SW480 (cell line): ENCODE data around the gene OLFML1.

Source experiments
- DNase-seq: peaks from one replicate; pipeline ENCODE4 v3.0.0-alpha.2; 2016; ENCODE audit warnings: low spot score

The OLFML1 gene

DNA sequence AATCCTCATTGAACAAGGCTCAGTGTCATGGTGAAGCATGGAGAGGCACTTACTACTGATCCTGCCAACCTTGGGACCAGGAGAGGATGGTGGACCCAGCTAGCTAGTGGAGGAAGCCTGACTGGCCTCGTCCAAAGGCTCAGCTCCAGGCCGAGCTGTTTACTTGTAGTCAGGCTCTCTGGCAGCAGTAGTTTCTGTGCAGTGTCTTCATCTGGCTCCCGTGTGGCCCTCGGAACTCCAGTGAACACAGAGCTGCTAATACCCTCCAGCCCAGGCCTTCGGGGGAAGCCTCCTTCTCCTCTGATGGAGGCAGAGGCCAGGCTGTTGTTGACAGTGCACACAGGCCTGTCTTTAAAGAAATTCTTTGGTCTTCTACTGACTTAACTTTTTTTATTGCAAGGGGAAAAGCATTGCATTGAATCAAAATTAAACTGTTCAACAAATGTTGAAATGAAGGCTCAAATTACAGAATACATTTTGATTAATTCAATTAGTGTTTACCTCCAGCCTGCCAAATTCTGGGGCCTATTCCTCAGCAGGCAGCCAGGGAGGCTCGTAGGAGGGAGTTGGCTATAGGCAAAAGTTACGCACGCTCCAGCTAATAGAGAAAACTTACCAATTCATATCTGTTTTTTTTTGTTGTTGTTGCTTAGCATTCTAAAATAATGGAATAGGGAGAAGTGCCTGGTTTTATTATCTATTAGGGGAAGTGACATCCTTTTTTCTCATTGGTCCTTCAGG, 47.3 kb downstream of the OLFML1 start:
- DNase-seq: no peak

DNA sequence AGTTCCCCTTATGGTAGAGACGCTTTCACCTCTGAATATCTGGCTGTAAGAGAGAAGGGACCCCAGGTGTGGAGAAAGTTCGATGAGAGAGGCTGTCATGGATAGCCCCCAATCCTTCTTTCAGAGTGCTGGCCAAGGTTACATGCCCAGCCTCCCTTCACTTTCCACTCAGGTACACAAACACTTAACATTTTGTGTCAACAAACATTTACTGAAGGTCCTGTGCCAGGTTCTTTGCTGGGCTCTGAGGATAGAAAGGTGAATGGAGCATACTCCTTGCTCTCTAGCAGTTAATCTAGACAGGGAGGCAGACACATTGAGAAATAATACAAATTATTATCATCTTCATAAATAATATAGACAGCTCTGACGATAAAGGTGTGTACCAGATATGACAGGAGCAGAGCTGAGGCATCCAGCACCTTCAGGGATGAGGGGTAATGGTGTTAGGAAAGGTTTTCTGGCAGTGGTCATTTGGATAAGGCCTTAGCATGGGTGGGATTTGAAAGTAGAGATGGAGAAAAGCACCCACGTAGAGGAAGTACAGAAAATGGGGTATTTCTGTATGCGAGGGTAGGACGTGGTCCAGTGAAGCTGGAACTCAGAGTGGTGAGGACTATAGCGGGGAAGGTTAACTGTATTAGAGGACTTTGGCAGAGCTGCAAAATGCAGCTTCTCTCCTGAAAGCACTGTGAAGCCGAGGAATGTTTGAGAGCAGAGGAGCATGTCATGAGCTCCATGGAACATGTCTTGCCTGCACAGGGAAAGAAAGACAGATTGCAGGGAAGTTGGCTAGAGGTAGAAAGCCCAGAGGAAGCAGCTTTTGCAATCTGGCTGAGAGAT, 48.1 kb downstream of the OLFML1 start:
- no peak for DNase-seq

DNA sequence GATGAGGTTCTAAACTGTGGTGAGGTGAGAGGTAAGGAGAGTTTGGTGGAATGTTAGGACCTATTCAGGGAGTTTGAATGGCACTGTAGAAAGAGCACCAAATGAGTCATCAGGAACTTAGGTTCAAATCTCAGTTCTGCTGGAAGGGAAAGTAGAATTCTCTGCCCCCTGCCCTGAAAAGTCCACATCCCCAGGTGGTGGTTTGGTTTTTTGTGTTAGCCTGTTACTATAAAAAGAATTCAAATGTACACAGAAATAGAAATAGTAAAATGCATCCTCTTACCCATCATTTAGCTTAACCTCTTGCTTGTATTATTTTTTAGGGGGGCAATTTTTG, 48.7 kb downstream of the OLFML1 start:
- no peak for DNase-seq

DNA sequence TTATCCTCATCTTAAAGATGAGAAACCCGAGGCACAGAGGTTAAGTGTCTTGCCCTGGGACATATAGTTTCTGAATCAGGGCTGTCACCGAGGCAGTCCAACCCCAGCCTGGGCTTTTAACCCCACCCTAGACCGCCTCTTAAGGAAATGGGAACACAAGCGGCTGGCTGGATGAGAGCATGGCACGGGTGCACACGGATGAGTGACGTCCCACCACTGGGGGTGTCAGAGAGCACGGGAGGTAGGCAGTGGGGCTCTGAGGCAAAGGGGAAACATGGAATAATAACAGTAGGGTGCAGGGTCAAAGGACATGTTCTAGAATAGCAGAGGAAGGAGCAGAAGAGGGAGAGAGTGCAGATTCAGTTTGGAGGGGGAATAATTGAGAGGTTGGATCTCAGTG, 50.8 kb downstream of the OLFML1 start:
- peak; percentile 13 for DNase-seq

DNA sequence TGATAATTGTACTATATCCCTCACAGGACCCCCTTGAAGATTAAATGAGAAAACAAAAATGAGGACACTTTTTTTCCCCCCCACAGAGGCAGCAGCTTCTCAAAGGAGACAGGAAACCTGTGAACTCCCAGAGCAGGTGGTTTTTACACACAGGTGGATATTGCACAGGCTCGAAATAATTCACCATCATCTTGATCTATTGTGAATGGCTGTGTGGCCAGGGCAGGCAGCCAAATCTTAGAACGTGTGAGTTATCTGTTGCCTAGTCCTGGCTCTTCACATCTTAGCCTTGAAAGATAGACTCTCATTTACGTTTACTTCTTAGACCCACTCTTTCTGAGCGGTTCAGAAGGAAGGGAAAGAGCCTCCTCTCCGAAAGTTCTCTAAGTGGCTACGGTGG, 52.0 kb downstream of the OLFML1 start:
- DNase-seq: no peak

DNA sequence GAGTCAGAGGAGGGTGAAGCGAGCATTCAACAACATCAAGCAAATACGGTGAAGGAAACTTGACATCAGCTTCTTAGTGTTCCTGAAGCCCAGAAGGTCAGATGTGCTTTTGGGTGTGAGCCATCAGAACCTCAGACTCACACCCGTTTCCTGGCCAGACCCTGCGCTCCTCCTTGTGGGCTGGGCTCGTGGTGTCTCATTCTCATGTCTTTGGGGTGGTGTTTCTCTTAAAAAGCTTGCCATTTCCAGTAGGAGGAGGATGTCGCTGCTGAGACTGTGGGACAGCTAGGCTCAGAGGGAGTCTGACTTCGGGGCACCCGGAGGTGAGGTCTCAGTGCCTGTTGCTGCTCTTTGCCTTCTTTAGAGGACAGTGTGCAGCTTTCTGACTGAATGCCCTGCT, 52.7 kb downstream of the OLFML1 start:
- no peak for DNase-seq

DNA sequence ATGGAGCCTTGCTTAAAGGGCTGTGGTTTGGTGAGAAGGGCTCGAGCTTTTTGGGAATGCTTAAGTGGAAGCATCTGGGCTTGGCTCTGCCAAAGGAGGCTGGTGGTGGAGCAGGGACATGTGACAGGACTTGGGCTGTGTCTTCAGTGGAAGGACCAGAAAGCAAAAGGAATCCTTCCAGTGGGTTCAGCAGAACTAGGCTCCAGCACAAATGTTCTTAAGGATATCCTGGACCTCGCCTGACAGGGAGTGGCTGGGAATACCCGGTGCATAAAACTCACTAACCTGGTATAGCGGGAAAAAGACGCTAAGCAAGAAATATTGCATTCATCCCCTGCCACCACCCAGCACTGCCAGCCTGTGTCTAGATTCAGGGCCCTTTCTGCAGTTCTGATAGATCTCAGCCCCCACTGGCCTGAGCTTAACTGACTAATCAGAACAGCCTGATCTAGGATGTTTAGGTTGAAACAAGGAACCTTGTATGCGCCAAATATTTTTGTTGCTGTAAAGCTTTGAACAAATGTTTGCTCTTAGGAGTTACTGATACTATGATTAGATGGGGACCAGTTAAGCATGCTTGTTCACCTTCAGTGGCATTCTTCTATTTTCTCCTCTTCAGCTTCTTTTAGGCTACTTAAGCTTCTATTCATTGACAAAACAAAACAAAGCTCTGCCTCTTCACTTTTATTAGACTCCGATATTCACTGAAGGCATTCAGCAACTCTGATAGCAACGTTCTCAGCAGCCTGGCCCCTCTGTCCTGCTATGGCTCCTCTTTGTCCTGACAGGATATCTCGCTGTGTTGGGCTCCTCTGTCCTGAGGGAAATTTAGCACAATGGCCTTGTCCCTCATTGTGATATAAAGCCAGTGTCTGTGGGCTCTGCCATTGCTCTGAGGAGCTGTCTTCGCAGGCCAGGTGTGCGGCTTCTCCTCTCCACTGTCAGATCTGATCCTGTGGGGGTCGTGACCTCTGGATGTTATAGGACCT, 53.5 kb downstream of the OLFML1 start:
- no peak for DNase-seq

DNA sequence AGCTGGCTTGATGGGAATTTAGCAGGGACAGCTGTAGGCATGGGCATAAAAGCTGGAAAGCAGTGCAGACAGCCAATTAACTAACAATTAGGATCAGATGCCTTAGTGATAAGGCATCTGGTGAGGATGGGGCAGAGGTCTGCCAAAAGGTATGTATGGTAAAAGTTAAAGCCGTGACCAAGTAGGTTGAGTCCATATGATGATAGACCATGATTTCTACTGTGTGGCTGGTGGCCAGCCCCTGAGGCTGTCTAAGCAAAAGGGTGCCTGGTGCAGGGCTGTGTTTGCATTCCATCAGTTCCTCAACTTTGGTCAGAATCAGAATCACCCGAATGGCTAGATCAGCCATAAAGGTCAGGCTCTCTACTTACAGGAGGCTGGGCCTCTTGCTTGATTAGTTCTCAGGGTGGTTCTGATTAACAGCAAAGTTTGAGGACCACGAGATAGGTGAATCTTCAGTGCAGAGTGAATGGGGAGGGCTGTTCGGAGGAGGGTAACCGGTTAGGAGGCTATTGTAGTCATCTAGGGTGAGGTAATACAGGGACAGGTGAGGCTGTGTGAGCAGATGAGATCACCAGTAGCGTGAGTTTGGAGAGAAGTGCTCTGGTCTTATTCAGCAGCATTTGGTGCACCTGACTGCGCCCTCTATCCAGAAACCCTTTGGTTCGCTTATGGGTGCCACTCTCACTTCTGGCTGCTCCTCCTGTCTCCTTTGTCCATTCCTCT, 55.7 kb downstream of the OLFML1 start:
- DNase-seq: no peak

DNA sequence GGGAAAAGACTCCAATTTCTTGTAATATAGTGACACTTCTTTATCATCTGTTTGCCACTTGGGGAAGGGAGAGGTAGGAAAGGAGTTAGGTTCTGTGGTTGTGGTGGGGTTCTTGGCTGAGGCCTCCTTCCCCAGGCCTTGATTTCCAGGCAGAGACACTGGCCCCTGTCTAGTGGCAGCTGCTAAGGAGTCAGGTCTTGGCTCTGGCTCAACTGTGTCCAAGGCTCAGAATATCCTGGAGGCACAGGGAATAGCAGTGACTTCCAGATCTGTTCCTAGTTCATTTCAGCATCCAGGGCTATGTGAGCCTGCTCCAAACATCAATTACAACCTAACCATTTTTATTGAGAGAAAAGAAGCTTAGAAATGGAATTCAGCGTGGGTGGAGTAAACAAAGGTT, 58.0 kb downstream of the OLFML1 start:
- DNase-seq: no peak

DNA sequence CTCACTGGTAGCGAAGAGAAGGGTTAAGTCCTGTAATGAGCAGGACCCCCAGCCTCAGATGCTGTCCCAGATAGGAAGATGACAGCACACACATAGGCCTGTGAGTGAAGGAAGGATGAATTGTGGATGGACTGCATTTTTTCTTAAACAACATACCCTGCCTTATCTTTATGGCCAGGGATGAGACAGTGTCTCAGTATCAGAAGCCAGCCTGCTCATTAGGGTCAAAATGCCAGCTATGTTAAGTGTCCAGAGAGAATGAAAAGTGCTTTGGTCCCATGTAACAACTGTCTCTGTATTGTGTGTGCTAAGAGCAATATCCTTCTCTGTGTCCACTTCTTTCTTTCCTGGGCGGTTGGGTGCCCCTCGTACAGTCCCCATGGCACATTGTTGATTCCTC, 58.7 kb downstream of the OLFML1 start:
- no peak for DNase-seq

DNA sequence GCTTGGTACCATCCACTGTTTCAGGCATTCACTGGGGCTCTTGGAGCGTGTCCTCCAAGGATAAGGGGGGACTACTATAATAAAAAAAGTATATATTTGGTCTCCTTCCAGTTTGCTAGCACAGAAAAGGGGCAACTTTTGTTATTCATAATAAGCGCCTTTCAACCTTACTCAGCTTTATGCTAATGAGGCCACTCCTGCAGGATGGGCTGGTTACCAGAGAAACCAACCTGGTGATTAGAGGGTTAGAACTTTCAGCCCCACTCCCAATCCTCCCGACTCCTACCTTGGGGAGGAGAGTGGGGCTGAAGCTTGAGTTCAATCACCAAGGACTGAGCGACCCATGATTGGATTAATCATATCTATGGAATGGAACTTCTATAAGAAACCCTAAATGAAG, 60.3 kb downstream of the OLFML1 start:
- DNase-seq: no peak

DNA sequence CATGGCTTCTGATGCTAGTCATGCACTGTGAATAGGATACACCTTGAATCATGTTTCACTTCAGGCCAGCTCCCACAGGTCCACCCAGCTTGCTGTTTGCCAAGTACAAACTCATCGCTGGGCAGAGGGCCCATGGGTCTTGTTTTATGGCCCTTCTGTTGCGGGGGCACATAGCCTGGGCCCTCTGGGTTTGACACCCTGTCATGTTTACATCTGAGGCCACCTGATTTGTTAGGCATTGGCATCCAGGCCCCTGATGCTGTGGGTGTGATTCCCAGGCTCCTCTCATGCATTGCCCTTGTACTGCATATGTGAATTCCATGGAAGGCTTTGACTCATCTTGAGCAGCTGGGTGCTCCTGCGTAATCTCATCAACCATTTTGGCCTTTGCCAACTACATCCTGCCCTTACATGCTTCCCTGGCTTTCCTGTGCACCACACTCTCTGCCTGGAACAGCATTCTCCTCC, 61.1 kb downstream of the OLFML1 start:
- DNase-seq: no peak

DNA sequence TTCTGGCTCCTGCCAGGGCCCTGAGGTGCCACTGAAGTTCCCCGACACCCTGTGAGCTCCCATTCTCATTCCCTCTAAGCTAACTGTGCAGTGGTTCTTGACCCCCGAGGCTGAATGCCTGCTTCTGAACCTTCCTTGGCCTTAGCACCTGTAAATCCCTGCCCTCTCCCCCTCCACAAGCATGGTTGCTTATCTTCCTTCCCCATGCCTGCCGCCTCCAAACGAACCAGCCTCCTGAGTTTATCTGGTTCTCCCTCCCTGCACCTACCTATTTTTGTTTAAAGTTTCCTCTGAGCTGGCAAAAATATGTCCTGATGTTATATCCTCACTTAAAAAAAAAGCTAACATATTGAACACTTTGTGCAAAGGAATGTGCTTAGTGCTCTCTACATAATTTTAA, 62.4 kb downstream of the OLFML1 start:
- no peak for DNase-seq

DNA sequence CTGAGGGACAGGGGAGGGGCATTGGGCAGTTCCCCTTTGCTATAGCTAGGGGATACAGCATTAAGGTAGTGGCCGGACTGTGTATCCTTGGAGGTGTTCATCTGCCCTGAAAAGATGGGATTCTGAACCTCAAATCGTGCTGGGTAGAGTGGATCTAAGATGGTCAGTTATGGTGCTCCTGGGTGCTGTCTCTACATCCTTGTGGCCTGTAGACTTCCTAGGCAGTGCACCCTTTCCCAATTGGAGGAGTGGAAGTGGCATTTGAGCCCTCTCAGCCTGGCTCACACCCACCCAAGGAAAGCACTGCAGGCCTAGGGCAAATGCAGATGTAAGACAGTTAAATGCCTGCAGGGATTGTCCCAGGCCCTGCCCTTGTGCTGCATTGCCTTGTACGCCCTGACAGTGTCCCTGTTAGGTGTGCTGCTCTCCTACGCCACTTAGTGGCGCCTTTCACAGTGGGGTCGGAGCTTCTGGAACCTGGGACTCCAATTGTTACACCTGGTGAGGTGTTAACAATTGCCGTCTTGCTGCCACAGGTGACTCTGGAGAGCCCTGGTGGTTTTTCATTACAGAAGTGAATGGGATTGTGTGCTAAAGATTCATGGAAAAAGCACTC, 63.5 kb downstream of the OLFML1 start:
- peak; percentile 39 for DNase-seq

DNA sequence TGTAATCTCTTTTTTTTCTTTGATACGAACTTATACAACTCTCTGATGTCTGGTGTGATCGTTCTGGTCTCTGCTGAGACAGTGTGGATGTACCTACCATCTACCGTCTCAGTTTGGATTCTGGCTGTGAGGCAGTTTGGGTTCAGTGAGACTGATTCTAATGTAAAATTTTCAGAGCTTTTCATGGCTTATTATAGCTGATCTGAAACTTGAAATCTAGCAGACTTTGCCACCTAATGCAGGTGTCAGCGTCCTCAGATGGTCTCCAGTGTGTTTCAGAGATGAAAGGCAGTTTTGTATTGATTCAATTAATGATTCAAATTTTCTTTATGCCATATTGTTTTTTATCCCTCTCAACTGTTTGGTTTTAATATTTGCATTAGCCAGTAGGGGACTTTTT, 64.4 kb downstream of the OLFML1 start:
- no peak for DNase-seq

DNA sequence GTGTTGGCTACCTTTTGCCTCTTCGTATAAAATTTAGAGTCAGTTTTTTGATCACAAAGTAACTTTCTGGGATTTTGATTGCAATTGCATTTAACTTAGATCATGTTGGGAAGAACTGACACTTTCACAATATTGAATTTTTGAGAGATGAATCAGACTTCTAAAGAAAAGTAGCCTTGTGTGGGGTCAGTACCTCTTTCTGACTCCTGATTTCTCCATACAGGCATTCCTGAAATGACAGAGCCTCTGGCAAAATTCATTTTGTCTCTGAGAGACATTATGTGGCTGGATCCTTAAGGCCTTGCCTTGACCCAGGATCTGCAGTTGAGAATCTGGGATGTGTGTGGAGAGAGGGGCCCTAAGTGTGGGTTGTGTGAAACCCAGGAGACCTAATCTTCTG, 66.3 kb downstream of the OLFML1 start:
- DNase-seq: no peak

DNA sequence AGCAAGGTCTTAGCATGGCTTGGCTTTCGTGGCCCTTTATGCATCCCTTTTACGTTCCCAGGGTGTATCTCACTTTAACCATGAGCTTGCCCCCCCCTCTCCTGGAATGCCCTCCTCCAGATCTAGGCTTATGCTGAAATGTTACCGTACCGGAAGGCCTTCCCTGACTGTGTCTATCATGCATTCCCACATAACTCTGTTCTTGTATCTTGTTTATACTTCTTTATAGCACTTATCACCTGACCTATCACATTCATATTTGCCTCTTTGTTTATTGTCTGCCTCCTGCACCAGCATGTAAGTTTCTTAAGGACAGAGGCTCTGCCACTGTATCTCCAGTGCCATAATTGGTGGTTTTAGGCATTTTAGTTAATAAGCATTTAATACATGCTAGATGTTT, 67.4 kb downstream of the OLFML1 start:
- no peak for DNase-seq

DNA sequence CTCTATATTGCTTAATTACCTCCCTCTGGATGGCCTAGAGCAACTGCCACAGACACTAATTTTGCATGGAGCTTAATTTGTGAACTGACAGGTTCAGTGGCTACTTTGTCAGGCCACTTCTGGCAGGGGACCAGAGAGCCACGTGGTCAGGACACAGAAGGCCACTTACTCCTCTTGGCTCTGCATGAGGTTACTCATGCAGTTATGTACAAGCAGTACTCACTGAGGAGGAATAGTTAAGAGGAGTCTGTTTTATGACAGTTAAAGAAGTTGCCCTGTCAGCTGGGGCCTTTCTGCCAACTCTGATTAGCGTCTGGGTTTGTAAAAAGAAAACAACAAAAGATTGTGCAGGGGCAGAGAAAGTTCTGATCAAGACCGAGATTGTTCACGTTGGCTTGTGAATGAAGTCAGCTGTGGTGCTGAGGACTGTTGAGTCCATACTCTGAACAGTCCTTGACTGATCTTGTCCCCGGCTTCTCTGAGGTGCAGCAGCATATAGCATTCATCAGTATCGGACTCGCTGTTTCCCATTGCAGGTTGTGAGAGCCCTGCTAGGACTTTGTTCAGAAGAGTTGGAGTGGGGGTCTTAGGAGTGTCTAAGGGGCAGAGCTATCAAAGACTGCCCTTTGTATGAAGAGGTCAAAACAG, 69.9 kb downstream of the OLFML1 start:
- DNase-seq: no peak

DNA sequence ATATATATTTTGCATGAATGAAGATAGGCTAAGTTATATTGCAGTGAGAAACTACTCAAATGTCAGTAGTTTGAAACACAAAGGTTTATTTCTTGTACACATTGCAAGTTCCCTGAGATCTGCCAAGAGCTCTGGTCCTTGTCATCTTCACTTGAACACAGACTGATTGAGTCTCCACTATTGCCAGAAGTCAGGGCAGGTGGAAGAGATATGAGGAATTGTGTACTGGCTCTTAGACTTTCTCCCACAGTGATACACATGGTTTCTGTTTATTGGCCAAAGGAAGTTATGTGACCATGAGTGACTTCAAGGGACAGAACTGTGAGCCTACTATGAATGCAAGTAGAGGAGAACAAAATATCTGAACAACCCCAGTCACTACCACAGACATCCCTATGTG, 72.7 kb downstream of the OLFML1 start:
- no peak for DNase-seq

DNA sequence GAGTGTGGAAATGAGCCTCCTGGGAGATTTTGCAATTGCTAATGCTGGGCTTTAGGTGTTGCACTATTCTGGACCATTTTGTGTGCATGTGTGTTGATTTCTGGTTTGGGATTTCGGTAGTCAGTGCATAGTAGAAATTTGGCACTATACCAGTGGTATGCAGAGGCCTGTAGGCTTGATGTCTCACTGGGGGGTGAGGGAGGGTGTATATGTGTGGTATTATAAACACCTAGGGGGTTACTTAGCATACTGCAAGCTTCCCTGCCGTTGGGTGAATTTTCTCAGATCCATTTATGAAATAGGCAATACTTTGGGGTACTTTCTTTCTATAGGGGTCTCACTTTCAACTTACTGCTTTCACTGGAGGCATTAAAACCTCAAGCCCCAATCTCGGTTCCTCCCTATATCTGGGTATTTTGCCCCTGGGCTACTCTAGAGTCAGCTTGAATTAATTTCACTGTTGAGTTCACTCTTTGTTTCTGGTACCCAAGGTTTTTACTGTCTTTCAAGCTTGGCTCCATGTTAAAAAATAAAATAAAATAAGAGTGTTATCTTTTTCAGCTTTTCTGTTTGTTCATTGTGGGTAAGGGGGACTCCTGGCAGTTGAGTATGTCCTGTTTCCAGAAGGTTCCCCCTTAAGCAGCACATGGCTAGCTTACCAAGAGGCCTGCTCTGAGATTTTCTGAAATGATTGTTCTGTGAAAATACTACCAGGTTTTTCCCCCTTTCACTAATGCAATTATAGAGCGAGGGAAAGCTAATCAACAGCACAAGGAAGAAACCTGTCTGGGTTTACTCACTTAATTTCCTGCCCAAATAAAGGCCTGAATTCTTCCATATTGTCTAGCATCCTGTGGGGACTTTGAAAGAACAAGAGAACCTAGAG, 74.3 kb downstream of the OLFML1 start:
- no peak for DNase-seq
